GM23338 (cell line): ENCODE data around the gene MEGF11. TPM values are rescaled to one million over a fixed set of nuclear protein-coding genes. Genes with fewer than 3 reads are reported as not detected.

Experiments
- ATAC-seq: fragments of 200-7000 bp; cut with Tn5 transposase; 3 replicates; pipeline ENCODE4 v1.9.1; 2020
- DNase-seq: peaks from one replicate; pipeline ENCODE4 v3.0.0-alpha.2; 2015; ENCODE audit warnings: low spot score
- H2AFZ ChIP-seq: fragments of 200-600 bp; sonication (generic); 2 replicates; pipeline ENCODE4 v1.8.0; 2016; ENCODE audit warnings: antibody characterized with exemption, mild to moderate bottlenecking, moderate library complexity
- H3F3A ChIP-seq: fragments of 200-600 bp; sonication (generic); replicated peaks from 2 replicates; pipeline ENCODE4 v1.8.0; 2017; ENCODE audit warnings: antibody characterized with exemption, mixed run types, low read depth
- H3K27ac ChIP-seq: fragments of 200-600 bp; sonication (generic); 2 replicates; pipeline ENCODE4 v1.6.1; 2016; ENCODE audit warnings: low read depth
- H3K27me3 ChIP-seq: fragments of 200-600 bp; sonication (generic); 2 replicates; pipeline ENCODE4 v1.8.0; 2016; ENCODE audit warnings: mild to moderate bottlenecking, mixed run types, moderate library complexity; ENCODE audit not compliant: insufficient read depth
- H3K36me3 ChIP-seq: fragments of 200-600 bp; sonication (generic); 2 replicates; pipeline ENCODE4 v1.8.0; 2016; ENCODE audit warnings: mild to moderate bottlenecking; ENCODE audit not compliant: insufficient read depth
- H3K4me1 ChIP-seq: fragments of 200-600 bp; sonication (generic); 2 replicates; pipeline ENCODE4 v1.8.0; 2016; ENCODE audit warnings: mild to moderate bottlenecking, moderate library complexity; ENCODE audit not compliant: insufficient read depth
- H3K4me2 ChIP-seq: fragments of 200-600 bp; sonication (generic); 2 replicates; pipeline ENCODE4 v1.7.1; 2017; ENCODE audit warnings: mixed run types
- H3K4me3 ChIP-seq: fragments of 200-600 bp; sonication (generic); 2 replicates; pipeline ENCODE4 v1.6.1; 2016; ENCODE audit warnings: mixed run types
- H3K79me2 ChIP-seq: fragments of 200-600 bp; sonication (generic); replicated peaks from 2 replicates; pipeline ENCODE4 v1.8.0; 2017; ENCODE audit warnings: mild to moderate bottlenecking; ENCODE audit not compliant: insufficient read depth
- H3K9me2 ChIP-seq: fragments of 200-600 bp; sonication (generic); 2 replicates; pipeline ENCODE4 v1.8.0; 2017; ENCODE audit not compliant: insufficient read depth
- H4K20me1 ChIP-seq: fragments of 200-600 bp; sonication (generic); replicated peaks from 2 replicates; pipeline ENCODE4 v1.8.0; 2017; ENCODE audit warnings: mild to moderate bottlenecking; ENCODE audit not compliant: insufficient read depth
- H3K27ac Mint-ChIP-seq: 2 replicates; pipeline ENCODE4 v1.8.0; 2020; ENCODE audit warnings: inconsistent platforms, mild to moderate bottlenecking, moderate library complexity, mixed read lengths
- H3K27me3 Mint-ChIP-seq: 3 replicates; pipeline ENCODE4 v1.8.0; 2022; ENCODE audit warnings: low read depth, mild to moderate bottlenecking, moderate library complexity, mixed read lengths, inconsistent platforms; ENCODE audit not compliant: insufficient read depth, poor library complexity
- H3K36me3 Mint-ChIP-seq: 3 replicates; pipeline ENCODE4 v1.8.0; 2021; ENCODE audit warnings: low read depth, mild to moderate bottlenecking, inconsistent platforms, moderate library complexity, mixed read lengths
- H3K4me1 Mint-ChIP-seq: 3 replicates; pipeline ENCODE4 v1.8.0; 2020; ENCODE audit warnings: mild to moderate bottlenecking, inconsistent platforms, mixed read lengths
- H3K4me3 Mint-ChIP-seq: 3 replicates; pipeline ENCODE4 v1.8.0; 2021; ENCODE audit warnings: moderate library complexity, mild to moderate bottlenecking, inconsistent platforms, mixed read lengths
- H3K9me3 Mint-ChIP-seq: 3 replicates; pipeline ENCODE4 v1.8.0; 2020; ENCODE audit warnings: moderate library complexity, mild to moderate bottlenecking, inconsistent platforms, mixed read lengths
- EZH2phosphoT487 ChIP-seq: fragments of 200-600 bp; sonication (generic); IDR thresholded peaks from one replicate; pipeline ENCODE4 v1.8.1; 2018; ENCODE audit warnings: antibody characterized with exemption; ENCODE audit not compliant: unreplicated experiment
- polyA plus RNA-seq: library from polyadenylated mRNA; unstranded; fragments of >200 nt; fragmentation: Nextera tagmentation; extraction: Ambion mirVana; gene quantifications from 2 replicates; pipeline ENCODE4 v1.2.1, GENCODE V29; 2016
- total RNA-seq: library from RNA; depleted of rRNA; stranded (reverse); fragments of >200 nt; shearing (Covaris generic); gene quantifications from 2 replicates; pipeline ENCODE4 v1.2.3, GENCODE V29; 2014
- TF ChIP-seq, protein P1 (sequence below): fragments of 250-450 bp; sonication (Bioruptor Pico); IDR thresholded peaks from 2 replicates; pipeline ENCODE4 v1.5.0; 2020; ENCODE audit warnings: mild to moderate bottlenecking, moderate library complexity
- TF ChIP-seq, protein P2 (sequence below), 2 experiments: fragments of 200-600 bp in 1 of 2; sonication (generic) in 1 of 2; conservative IDR thresholded peaks; 2 replicates each; pipeline versions ENCODE4 v1.5.1 to v1.6.1; 2016 to 2017; ENCODE audit warnings: antibody characterized with exemption in 2 of 2, low read depth in 2 of 2, mild to moderate bottlenecking in 2 of 2, moderate library complexity in 1 of 2

The MEGF11 gene
- total and polyA plus RNA-seq, 2 experiments from 2014 or later, result 1.3 to 1.9 TPM

DNA sequence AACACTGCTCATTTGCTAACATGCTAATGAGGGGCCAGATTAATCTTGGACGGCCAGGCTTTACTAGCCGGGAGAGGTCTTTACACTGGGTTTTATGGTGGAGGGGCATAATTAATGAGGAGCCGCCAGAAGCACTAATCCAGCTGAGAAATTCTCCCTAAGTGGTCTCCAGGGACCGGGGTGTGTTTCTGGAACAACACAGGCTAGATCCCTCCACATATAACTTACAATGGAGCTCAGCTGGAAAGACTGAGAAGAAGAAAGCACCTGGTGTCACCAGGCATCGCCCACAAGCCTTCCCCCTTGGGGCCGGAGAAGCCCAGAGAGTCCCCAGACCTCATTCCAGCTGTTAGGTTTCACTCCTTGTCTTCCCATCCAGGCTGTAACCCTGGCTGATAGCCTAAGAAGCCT is 127.5 kb downstream of the MEGF11 start (continued):
- TF ChIP-seq, protein P1, sequence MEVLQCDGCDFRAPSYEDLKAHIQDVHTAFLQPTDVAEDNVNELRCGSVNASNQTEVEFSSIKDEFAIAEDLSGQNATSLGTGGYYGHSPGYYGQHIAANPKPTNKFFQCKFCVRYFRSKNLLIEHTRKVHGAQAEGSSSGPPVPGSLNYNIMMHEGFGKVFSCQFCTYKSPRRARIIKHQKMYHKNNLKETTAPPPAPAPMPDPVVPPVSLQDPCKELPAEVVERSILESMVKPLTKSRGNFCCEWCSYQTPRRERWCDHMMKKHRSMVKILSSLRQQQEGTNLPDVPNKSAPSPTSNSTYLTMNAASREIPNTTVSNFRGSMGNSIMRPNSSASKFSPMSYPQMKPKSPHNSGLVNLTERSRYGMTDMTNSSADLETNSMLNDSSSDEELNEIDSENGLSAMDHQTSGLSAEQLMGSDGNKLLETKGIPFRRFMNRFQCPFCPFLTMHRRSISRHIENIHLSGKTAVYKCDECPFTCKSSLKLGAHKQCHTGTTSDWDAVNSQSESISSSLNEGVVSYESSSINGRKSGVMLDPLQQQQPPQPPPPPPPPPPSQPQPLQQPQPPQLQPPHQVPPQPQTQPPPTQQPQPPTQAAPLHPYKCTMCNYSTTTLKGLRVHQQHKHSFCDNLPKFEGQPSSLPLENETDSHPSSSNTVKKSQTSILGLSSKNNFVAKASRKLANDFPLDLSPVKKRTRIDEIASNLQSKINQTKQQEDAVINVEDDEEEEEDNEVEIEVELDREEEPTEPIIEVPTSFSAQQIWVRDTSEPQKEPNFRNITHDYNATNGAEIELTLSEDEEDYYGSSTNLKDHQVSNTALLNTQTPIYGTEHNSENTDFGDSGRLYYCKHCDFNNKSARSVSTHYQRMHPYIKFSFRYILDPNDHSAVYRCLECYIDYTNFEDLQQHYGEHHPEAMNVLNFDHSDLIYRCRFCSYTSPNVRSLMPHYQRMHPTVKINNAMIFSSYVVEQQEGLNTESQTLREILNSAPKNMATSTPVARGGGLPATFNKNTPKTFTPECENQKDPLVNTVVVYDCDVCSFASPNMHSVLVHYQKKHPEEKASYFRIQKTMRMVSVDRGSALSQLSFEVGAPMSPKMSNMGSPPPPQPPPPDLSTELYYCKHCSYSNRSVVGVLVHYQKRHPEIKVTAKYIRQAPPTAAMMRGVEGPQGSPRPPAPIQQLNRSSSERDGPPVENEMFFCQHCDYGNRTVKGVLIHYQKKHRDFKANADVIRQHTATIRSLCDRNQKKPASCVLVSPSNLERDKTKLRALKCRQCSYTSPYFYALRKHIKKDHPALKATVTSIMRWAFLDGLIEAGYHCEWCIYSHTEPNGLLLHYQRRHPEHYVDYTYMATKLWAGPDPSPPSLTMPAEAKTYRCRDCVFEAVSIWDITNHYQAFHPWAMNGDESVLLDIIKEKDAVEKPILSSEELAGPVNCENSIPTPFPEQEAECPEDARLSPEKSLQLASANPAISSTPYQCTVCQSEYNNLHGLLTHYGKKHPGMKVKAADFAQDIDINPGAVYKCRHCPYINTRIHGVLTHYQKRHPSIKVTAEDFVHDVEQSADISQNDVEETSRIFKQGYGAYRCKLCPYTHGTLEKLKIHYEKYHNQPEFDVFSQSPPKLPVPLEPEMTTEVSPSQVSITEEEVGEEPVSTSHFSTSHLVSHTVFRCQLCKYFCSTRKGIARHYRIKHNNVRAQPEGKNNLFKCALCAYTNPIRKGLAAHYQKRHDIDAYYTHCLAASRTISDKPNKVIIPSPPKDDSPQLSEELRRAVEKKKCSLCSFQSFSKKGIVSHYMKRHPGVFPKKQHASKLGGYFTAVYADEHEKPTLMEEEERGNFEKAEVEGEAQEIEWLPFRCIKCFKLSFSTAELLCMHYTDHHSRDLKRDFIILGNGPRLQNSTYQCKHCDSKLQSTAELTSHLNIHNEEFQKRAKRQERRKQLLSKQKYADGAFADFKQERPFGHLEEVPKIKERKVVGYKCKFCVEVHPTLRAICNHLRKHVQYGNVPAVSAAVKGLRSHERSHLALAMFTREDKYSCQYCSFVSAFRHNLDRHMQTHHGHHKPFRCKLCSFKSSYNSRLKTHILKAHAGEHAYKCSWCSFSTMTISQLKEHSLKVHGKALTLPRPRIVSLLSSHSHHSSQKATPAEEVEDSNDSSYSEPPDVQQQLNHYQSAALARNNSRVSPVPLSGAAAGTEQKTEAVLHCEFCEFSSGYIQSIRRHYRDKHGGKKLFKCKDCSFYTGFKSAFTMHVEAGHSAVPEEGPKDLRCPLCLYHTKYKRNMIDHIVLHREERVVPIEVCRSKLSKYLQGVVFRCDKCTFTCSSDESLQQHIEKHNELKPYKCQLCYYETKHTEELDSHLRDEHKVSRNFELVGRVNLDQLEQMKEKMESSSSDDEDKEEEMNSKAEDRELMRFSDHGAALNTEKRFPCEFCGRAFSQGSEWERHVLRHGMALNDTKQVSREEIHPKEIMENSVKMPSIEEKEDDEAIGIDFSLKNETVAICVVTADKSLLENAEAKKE (CRISPR knock-in tag), result no peak
- TF ChIP-seq EZH2phosphoT487, result no peak

DNA sequence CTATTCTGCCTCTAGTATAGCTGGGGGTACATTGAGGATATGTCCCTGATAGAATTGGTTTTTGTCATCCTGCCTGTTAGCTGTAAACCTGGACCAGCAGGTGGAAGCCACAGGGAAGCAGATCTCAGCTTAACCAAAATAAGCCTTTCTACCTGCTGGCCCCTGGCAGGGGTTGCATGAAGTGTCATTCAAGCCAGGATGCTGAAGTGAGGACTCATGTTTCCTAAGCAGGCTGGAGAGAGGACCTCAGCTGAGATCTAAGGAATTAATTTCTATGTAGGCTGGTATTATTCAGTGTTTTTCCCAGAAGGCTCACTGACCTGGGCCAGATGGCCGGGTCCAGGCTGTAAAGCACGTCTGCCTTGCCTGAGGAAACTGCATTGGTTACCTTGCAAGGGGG is 128.9 kb downstream of the MEGF11 start:
- H3F3A ChIP-seq, result no peaks in the 10 kb centered on the region
- no peaks in the 10 kb centered on the region for H3K36me3 ChIP-seq
- H3K4me1 ChIP-seq, result no peaks in the 10 kb centered on the region; the same call in 1 of the 2 replicates
- DNase-seq (no peak), ATAC-seq (peak; percentile 48)
- no peak overlapping the region for H3K4me3 ChIP-seq
- no peaks in the 10 kb centered on the region for H3K9me2 ChIP-seq
- H3K36me3 Mint-ChIP-seq, result no peaks in the 10 kb centered on the region
- peaks cover 19% of the 10 kb centered on the region for H3K4me1 Mint-ChIP-seq
- H3K79me2 ChIP-seq, result no peaks in the 10 kb centered on the region
- H3K27ac ChIP-seq, result no peak overlapping the region
- no peaks in the 10 kb centered on the region for H4K20me1 ChIP-seq
- H2AFZ ChIP-seq, result no peak overlapping the region
- H3K27me3 Mint-ChIP-seq, result peaks cover 5% of the 10 kb centered on the region
- H3K27ac Mint-ChIP-seq, result no peak overlapping the region
- H3K4me2 ChIP-seq, result no peak overlapping the region
- H3K9me3 Mint-ChIP-seq, result no peaks in the 10 kb centered on the region
- no peak overlapping the region for H3K4me3 Mint-ChIP-seq
- H3K27me3 ChIP-seq, result no peaks in the 10 kb centered on the region
- TF ChIP-seq, protein P2, sequence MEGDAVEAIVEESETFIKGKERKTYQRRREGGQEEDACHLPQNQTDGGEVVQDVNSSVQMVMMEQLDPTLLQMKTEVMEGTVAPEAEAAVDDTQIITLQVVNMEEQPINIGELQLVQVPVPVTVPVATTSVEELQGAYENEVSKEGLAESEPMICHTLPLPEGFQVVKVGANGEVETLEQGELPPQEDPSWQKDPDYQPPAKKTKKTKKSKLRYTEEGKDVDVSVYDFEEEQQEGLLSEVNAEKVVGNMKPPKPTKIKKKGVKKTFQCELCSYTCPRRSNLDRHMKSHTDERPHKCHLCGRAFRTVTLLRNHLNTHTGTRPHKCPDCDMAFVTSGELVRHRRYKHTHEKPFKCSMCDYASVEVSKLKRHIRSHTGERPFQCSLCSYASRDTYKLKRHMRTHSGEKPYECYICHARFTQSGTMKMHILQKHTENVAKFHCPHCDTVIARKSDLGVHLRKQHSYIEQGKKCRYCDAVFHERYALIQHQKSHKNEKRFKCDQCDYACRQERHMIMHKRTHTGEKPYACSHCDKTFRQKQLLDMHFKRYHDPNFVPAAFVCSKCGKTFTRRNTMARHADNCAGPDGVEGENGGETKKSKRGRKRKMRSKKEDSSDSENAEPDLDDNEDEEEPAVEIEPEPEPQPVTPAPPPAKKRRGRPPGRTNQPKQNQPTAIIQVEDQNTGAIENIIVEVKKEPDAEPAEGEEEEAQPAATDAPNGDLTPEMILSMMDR (conservative IDR thresholded peaks at IDR 0.05; ENCODE audit: low read depth in 2 of 2), result no peak
- TF ChIP-seq EZH2phosphoT487, result no peak
- TF ChIP-seq, protein P1 (CRISPR knock-in tag), result no peak
